Effector memory CD4-positive, alpha-beta T cell (primary cell): ENCODE results near the gene GIMAP5.

Experiments used
- DNase-seq, 3 donors: peaks; one replicate each; pipeline ENCODE4 v3.0.0-alpha.2; 2020
- H3K27ac ChIP-seq: 2 replicates; pipeline ENCODE4 v1.7.0; 2013; ENCODE audit warnings: mild to moderate bottlenecking, low read length, moderate library complexity; ENCODE audit not compliant: insufficient read depth, poor library complexity, severe bottlenecking
- H3K27me3 ChIP-seq: replicated peaks from 2 replicates; pipeline ENCODE4 v1.7.0; 2013; ENCODE audit warnings: mild to moderate bottlenecking, low read length; ENCODE audit not compliant: insufficient read depth, control insufficient read depth, poor library complexity, severe bottlenecking
- H3K36me3 ChIP-seq: 2 replicates; pipeline ENCODE4 v1.7.0; 2013; ENCODE audit warnings: mild to moderate bottlenecking, low read length, moderate library complexity; ENCODE audit not compliant: control insufficient read depth, insufficient read depth
- H3K4me1 ChIP-seq: 2 replicates; pipeline ENCODE4 v1.7.0; 2013; ENCODE audit warnings: low read length, mild to moderate bottlenecking; ENCODE audit not compliant: control insufficient read depth, insufficient read depth, poor library complexity, severe bottlenecking
- H3K4me3 ChIP-seq: 2 replicates; pipeline ENCODE4 v1.7.0; 2013; ENCODE audit warnings: low read length, low read depth, mild to moderate bottlenecking; ENCODE audit not compliant: insufficient read depth, poor library complexity, severe bottlenecking
- H3K9me3 ChIP-seq: 2 replicates; pipeline ENCODE4 v1.7.0; 2013; ENCODE audit warnings: mild to moderate bottlenecking, low read length, moderate library complexity; ENCODE audit not compliant: control insufficient read depth
- total RNA-seq, 3 donors: gene quantifications; one replicate each; lab custom pipeline; 2026; lab: John Stamatoyannopoulos, UW

Gene GIMAP5
- 19.0 to 21.8 (median 20.5) reads per million in 3 donors for total RNA-seq

GRCh38 chr7:150737265-150738055, at the start of gene GIMAP5:
TSS of gene GIMAP5 (plus strand) at chr7:150737418. CDS start at chr7:150740885, 3,467 bp downstream.
- Histone ChIP-seq H3K4me3 (peak within 1 kb of the TSS; percentile 86), H3K27ac (peak within 1 kb of the TSS; percentile 85), H3K27me3 (no peaks in the 10 kb centered on the region), H3K36me3 (peaks cover 30% of the 10 kb centered on the region), H3K9me3 (no peaks in the 10 kb centered on the region), H3K4me1 (peaks cover 56% of the 10 kb centered on the region)
- peak in 1 of 3 donors; percentile 40 for DNase-seq

- no peak overlapping the region for H3K27ac ChIP-seq
- DNase-seq = no peak
- H3K36me3 ChIP-seq = peaks cover 46% of the 10 kb centered on the region
- H3K9me3 ChIP-seq = peaks cover 27% of the 10 kb centered on the region
- H3K4me1 ChIP-seq = peaks cover 27% of the 10 kb centered on the region
- peak overlapping the region; percentile 28 for H3K4me3 ChIP-seq
- H3K27me3 ChIP-seq = no peaks in the 10 kb centered on the region
Measured at GRCh38 chr7:150688630-150689029, 48.6 kb upstream of the GIMAP5 start.

- DNase-seq = no peak
- Histone ChIP-seq H3K27ac (no peak overlapping the region), H3K4me3 (no peak overlapping the region), H3K4me1 (no peaks in the 10 kb centered on the region), H3K27me3 (no peaks in the 10 kb centered on the region), H3K36me3 (peaks cover 21% of the 10 kb centered on the region), H3K9me3 (peaks cover 73% of the 10 kb centered on the region)
Measured at GRCh38 chr7:150695654-150696053, 41.6 kb upstream of the GIMAP5 start.

DNA sequence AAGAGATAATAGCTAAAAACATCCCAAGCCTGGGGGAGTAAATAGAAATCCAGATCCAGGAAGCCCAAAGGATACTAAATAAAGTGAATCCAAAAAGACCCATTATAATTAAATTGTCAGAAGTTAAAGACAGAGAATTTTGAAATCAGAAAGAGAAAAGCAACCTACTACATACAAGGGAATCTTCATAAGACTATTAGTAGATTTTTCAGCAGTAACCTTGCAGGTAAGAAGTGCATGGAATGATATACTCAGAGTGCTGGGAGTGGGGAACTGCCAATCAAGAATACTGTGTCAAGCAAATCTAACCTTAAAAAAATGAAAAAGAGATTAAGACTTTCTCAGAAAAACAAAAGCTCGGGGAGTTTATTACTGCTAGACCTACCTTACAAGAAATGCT, 34.0 kb upstream of the GIMAP5 start:
- no peaks in the 10 kb centered on the region for H3K36me3 ChIP-seq
- peaks cover 42% of the 10 kb centered on the region for H3K9me3 ChIP-seq
- no peak for DNase-seq

DNA sequence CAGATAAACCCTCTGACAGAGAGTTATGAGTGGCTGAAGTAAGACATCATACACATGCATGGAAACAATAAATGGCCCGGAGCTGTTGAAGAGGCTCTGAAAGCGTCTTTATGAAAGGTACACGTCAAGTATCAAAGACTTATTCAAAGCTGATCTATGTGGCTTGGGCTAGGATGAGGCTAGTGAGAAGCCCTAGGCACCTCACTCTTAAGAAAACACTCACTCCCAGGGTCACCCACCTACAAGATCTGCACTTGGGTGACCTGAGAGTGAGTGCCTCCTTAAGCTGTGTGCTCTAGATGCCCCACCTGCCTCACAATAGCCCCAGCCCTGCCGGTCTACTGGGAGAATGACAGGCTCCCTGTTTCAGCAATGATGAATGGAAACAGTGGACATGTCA, 21.9 kb upstream of the GIMAP5 start:
- H3K27ac ChIP-seq = peak overlapping the region; percentile 79
- H3K4me3 ChIP-seq = peak overlapping the region; percentile 90
- no peaks in the 10 kb centered on the region for H3K27me3 ChIP-seq
- H3K9me3 ChIP-seq = peaks cover 8% of the 10 kb centered on the region
- H3K4me1 ChIP-seq = peaks cover 38% of the 10 kb centered on the region
- DNase-seq = no peak
- H3K36me3 ChIP-seq = peaks cover 18% of the 10 kb centered on the region

More for the DNA sequence above, 34.0 kb upstream of the GIMAP5 start:
- no peaks in the 10 kb centered on the region for H3K4me1 ChIP-seq
- H3K27me3 ChIP-seq = no peaks in the 10 kb centered on the region
- H3K4me3 ChIP-seq = no peak overlapping the region
- no peak overlapping the region for H3K27ac ChIP-seq

DNA sequence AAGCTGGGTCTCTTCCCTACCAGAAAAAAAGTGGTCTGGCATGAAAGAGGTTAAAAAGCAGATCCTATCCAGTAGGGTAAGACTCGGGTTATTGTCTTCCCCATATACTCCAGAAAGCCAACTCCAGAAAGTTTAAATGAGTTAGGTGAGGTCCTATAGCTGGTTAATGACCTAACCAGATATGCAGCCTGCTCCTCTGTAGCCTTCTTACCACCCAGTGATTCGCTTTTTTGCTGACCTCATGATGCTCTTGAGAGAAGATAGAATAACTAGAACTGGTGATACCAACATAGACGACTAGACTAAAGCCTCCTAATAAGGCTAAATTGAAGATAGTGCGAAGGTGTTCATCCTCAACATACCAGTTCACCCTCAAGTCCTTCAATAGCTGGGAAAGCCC, 21.5 kb upstream of the GIMAP5 start:
- Histone ChIP-seq H3K4me1 (peaks cover 43% of the 10 kb centered on the region), H3K27ac (peak overlapping the region; percentile 79), H3K27me3 (no peaks in the 10 kb centered on the region), H3K36me3 (peaks cover 22% of the 10 kb centered on the region), H3K9me3 (peaks cover 8% of the 10 kb centered on the region), H3K4me3 (peak overlapping the region; percentile 90)
- no peak for DNase-seq

GRCh38 chr7:150716368-150716767, 20.9 kb upstream of the GIMAP5 start, which contains the start of gene GIMAP1:
TSS of gene GIMAP1 (plus strand) at chr7:150716613. CDS start at chr7:150719048, 2,435 bp downstream.
- peak within 1 kb of the TSS; percentile 79 for H3K27ac ChIP-seq
- H3K4me1 ChIP-seq = peaks cover 47% of the 10 kb centered on the region
- peak in 2 of 3 donors; percentile 28 to 56 for DNase-seq
- H3K27me3 ChIP-seq = no peaks in the 10 kb centered on the region
- H3K4me3 ChIP-seq = peak within 1 kb of the TSS; percentile 90
- H3K9me3 ChIP-seq = peaks cover 8% of the 10 kb centered on the region
- H3K36me3 ChIP-seq = peaks cover 29% of the 10 kb centered on the region

GRCh38 chr7:150716939-150717338, 20.3 kb upstream of the GIMAP5 start:
- Histone ChIP-seq H3K9me3 (peaks cover 8% of the 10 kb centered on the region), H3K27ac (peak overlapping the region; percentile 79), H3K27me3 (no peaks in the 10 kb centered on the region), H3K4me1 (peaks cover 47% of the 10 kb centered on the region), H3K36me3 (peaks cover 34% of the 10 kb centered on the region), H3K4me3 (peak overlapping the region; percentile 90)
- DNase-seq = no peak

GRCh38 chr7:150717814-150718420, 19.3 kb upstream of the GIMAP5 start:
- Histone ChIP-seq H3K4me3 (peak overlapping the region; percentile 90), H3K36me3 (peaks cover 44% of the 10 kb centered on the region), H3K27ac (peak overlapping the region; percentile 79), H3K9me3 (peaks cover 4% of the 10 kb centered on the region), H3K4me1 (peaks cover 53% of the 10 kb centered on the region), H3K27me3 (no peaks in the 10 kb centered on the region)
- DNase-seq = no peak

DNA sequence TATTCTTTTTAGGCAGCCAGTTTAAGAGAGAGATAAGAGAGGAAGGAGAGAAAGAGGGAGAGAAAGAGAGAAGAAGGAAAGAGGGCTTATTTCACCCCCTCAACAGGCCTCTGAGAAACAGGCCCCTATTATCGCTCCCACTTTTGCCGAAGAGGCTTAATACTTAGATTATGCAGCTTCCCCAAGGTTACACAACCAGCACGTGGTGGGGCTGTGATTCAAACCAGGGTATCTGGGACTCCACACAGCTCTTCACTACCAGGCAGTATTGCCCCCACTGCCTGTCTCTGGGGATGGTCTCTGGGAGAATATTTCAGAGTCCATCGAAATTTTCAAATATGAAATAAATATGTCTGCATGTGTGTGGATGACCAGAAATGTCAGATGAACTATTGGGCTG, 17.8 kb upstream of the GIMAP5 start:
- peak overlapping the region; percentile 79 for H3K27ac ChIP-seq

More for the DNA sequence above, 17.8 kb upstream of the GIMAP5 start:
- Histone ChIP-seq H3K36me3 (peaks cover 58% of the 10 kb centered on the region), H3K9me3 (no peaks in the 10 kb centered on the region), H3K4me1 (peaks cover 51% of the 10 kb centered on the region), H3K27me3 (no peaks in the 10 kb centered on the region), H3K4me3 (peak overlapping the region; percentile 90)
- DNase-seq = no peak
